Measurements from ENCODE around the gene SLC17A9. TPM values are rescaled to one million over a fixed set of nuclear protein-coding genes. Genes with fewer than 3 reads are reported as not detected.
A peak's percentile ranks its signal among the peaks of the same experiment; 100 is the strongest.

SLC17A9 gene
- total and polyA plus RNA-seq, 4 donors: 2.4 to 17.3 (median 9.6) TPM

GRCh38 chr20:62998449-62998848 lies 45.9 kb downstream of the SLC17A9 start:
- Histone ChIP-seq H3K27me3 (ENCODE audit: control insufficient read depth in 3 of 3, insufficient read depth in 3 of 3, low read length in 2 of 3) (peaks cover 11 to 81% (median 61%) of the 10 kb centered on the region in 3 donors), H3K9me3 (ENCODE audit: control insufficient read depth in 4 of 4, insufficient read depth in 3 of 4, low read length in 3 of 4) (peaks cover 0 to 8% (median 0%) of the 10 kb centered on the region in 4 donors), H3K36me3 (ENCODE audit: control insufficient read depth in 4 of 4, insufficient read depth in 4 of 4, low read length in 4 of 4) (no peaks in the 10 kb centered on the region), H3K4me1 (ENCODE audit: control insufficient read depth in 5 of 5, insufficient read depth in 5 of 5, low read length in 5 of 5) (no peaks in the 10 kb centered on the region), H3K4me3 (no peak overlapping the region), H3K27ac (ENCODE audit: low read depth in 1 of 2, low read length in 1 of 2) (no peak overlapping the region), H3K9ac (ENCODE audit: insufficient read depth in 1 of 2, low read length in 2 of 2) (no peak overlapping the region)
- ATAC-seq (ENCODE audit: insufficient read depth, low FRiP score) (no peak), DNase-seq (no peak)
- TF ChIP-seq CTCF (IDR thresholded peaks at IDR 0.05; ENCODE audit: control extremely low read depth, extremely low read depth): no peak
- WGBS, 2 donors: 70 to 76% methylated on average over 5 of the region's 5 CpGs

GRCh38 chr20:62999580-62999979 lies 47.1 kb downstream of the SLC17A9 start:
- peaks cover 0 to 10% (median 0%) of the 10 kb centered on the region in 4 donors for H3K9me3 ChIP-seq (ENCODE audit: control insufficient read depth in 4 of 4, insufficient read depth in 3 of 4, low read length in 3 of 4)
- no peak overlapping the region for H3K4me3 ChIP-seq
- H3K4me1 ChIP-seq (ENCODE audit: control insufficient read depth in 5 of 5, insufficient read depth in 5 of 5, low read length in 5 of 5): no peaks in the 10 kb centered on the region
- no peaks in the 10 kb centered on the region for H3K36me3 ChIP-seq (ENCODE audit: control insufficient read depth in 4 of 4, insufficient read depth in 4 of 4, low read length in 4 of 4)
- ATAC-seq (ENCODE audit: insufficient read depth, low FRiP score): no peak
- TF ChIP-seq CTCF (IDR thresholded peaks at IDR 0.05; ENCODE audit: control extremely low read depth, extremely low read depth): no peak
- peaks cover 11 to 86% (median 68%) of the 10 kb centered on the region in 3 donors for H3K27me3 ChIP-seq (ENCODE audit: control insufficient read depth in 3 of 3, insufficient read depth in 3 of 3, low read length in 2 of 3)
- no peak overlapping the region for H3K9ac ChIP-seq (ENCODE audit: insufficient read depth in 1 of 2, low read length in 2 of 2)
- no peak overlapping the region for H3K27ac ChIP-seq (ENCODE audit: low read depth in 1 of 2, low read length in 1 of 2)
- no peak for DNase-seq
- WGBS, 2 donors: 39 to 54% methylated on average over 16 of the region's 16 CpGs

- no peaks in the 10 kb centered on the region for H3K36me3 ChIP-seq (ENCODE audit: control insufficient read depth in 4 of 4, insufficient read depth in 4 of 4, low read length in 4 of 4)
- DNase-seq (no peak), ATAC-seq (ENCODE audit: insufficient read depth, low FRiP score) (no peak)
- no peak overlapping the region for H3K27ac ChIP-seq (ENCODE audit: low read depth in 1 of 2, low read length in 1 of 2)
- WGBS, 2 donors: 84 to 90% methylated on average over 14 of the region's 14 CpGs
- no peak overlapping the region for H3K9ac ChIP-seq (ENCODE audit: insufficient read depth in 1 of 2, low read length in 2 of 2)
- TF ChIP-seq CTCF (IDR thresholded peaks at IDR 0.05; ENCODE audit: control extremely low read depth, extremely low read depth): no peak
- H3K9me3 ChIP-seq (ENCODE audit: control insufficient read depth in 4 of 4, insufficient read depth in 3 of 4, low read length in 3 of 4): peaks cover 0 to 10% (median 0%) of the 10 kb centered on the region in 4 donors
- no peak overlapping the region for H3K4me3 ChIP-seq
- H3K4me1 ChIP-seq (ENCODE audit: control insufficient read depth in 5 of 5, insufficient read depth in 5 of 5, low read length in 5 of 5): no peaks in the 10 kb centered on the region
- peaks cover 16 to 86% (median 71%) of the 10 kb centered on the region in 3 donors for H3K27me3 ChIP-seq (ENCODE audit: control insufficient read depth in 3 of 3, insufficient read depth in 3 of 3, low read length in 2 of 3)
These were observed 47.5 kb downstream of the SLC17A9 start for GRCh38 chr20:63000036-63000435.

GRCh38 chr20:63000958-63001357 lies 48.4 kb downstream of the SLC17A9 start:
- Histone ChIP-seq H3K27ac (ENCODE audit: low read depth in 1 of 2, low read length in 1 of 2) (no peak overlapping the region), H3K27me3 (ENCODE audit: control insufficient read depth in 3 of 3, insufficient read depth in 3 of 3, low read length in 2 of 3) (peaks cover 20 to 79% (median 73%) of the 10 kb centered on the region in 3 donors), H3K4me3 (peak overlapping the region; percentile 7), H3K4me1 (ENCODE audit: control insufficient read depth in 5 of 5, insufficient read depth in 5 of 5, low read length in 5 of 5) (no peaks in the 10 kb centered on the region), H3K9me3 (ENCODE audit: control insufficient read depth in 4 of 4, insufficient read depth in 3 of 4, low read length in 3 of 4) (peaks cover 0 to 14% (median 0%) of the 10 kb centered on the region in 4 donors), H3K9ac (ENCODE audit: insufficient read depth in 1 of 2, low read length in 2 of 2) (no peak overlapping the region), H3K36me3 (ENCODE audit: control insufficient read depth in 4 of 4, insufficient read depth in 4 of 4, low read length in 4 of 4) (no peaks in the 10 kb centered on the region)
- WGBS, 2 donors: 49 to 59% methylated on average over 11 of the region's 11 CpGs
- ATAC-seq (ENCODE audit: insufficient read depth, low FRiP score) (no peak), DNase-seq (no peak)
- TF ChIP-seq CTCF (IDR thresholded peaks at IDR 0.05; ENCODE audit: control extremely low read depth, extremely low read depth): no peak
